NT2/D1 (cell line): ENCODE results near the gene NECTIN4.

Experiments used
- SUZ12 ChIP-seq: IDR thresholded peaks from 2 replicates; pipeline ENCODE4 v1.6.1; 2011; ENCODE audit not compliant: insufficient read length, insufficient read depth; ENCODE audit errors: extremely low read depth
- YY1 ChIP-seq: IDR thresholded peaks from 2 replicates; pipeline ENCODE4 v1.6.1; 2011; ENCODE audit not compliant: insufficient read length, insufficient read depth
- ZNF274 ChIP-seq: IDR thresholded peaks from 2 replicates; pipeline ENCODE4 v1.6.1; 2011; ENCODE audit warnings: mild to moderate bottlenecking, low read depth, low read length

DNA sequence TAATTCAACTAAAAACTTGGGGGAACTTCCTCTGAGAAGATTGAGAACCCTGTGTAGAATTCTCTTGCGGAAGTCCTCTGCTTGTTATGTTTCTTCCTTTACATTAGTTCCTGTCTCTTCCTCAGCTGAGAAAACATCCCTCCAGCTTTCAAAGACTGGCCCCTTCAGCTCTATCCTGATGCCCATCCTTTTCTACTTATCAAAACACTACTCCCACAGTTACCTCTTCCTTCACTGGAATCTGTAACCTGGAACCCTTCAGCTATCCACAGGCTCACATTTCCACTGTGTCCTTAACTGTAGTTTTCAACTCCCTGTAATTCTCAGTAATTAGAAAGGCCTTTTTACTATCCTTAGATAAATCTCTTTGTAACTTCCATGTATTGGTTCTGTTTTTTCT, 49.1 kb upstream of the NECTIN4 start:
- no peak for TF ChIP-seq SUZ12
- no peak for TF ChIP-seq ZNF274
- TF ChIP-seq YY1: no peak
